ENCODE measurements around the gene MCU.

DNA sequence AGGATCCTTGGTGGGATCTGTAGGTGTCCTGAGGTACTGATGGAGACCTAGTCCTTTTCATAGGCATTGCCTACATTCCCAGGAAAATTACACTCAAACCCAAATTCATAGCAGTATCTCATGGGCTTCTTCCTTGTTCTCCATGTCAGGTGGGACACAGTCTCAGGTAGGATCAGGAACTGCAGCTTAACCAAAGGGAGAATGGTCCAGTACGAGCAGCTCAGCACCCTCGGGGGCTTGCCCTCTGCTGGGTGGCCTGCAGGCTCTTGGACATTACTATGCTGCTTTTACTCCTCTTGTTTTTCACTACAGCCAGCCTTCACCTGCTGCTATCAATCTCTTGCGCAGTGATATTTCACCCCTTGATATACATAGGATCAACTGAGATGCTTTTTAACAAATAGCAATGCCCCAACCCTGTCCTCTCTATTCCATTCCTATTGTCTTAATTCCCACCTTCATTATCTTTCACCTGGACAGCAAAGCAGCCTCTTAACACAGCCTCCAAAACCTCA lies 234.1 kb downstream of the MCU start:
- TF ChIP-seq, protein P1, sequence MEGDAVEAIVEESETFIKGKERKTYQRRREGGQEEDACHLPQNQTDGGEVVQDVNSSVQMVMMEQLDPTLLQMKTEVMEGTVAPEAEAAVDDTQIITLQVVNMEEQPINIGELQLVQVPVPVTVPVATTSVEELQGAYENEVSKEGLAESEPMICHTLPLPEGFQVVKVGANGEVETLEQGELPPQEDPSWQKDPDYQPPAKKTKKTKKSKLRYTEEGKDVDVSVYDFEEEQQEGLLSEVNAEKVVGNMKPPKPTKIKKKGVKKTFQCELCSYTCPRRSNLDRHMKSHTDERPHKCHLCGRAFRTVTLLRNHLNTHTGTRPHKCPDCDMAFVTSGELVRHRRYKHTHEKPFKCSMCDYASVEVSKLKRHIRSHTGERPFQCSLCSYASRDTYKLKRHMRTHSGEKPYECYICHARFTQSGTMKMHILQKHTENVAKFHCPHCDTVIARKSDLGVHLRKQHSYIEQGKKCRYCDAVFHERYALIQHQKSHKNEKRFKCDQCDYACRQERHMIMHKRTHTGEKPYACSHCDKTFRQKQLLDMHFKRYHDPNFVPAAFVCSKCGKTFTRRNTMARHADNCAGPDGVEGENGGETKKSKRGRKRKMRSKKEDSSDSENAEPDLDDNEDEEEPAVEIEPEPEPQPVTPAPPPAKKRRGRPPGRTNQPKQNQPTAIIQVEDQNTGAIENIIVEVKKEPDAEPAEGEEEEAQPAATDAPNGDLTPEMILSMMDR (IDR thresholded peaks at IDR 0.05), result no peak
- TF ChIP-seq POLR2AphosphoS5 (IDR thresholded peaks at IDR 0.05; ENCODE audit: insufficient read depth in 1 of 2, low read depth in 1 of 2) (no peak), POLR2A (IDR thresholded peaks at IDR 0.05) (no peak)
